Activated CD4-positive, alpha-beta T cell treated with anti-CD3 and anti-CD28 coated beads for 4 hours (primary cell): ENCODE results near the gene KRTAP17-1.
"Not testable (repeated sequence)": the region's sequence is repeated elsewhere in the genome, so short reads cannot be mapped to it uniquely, and the experiment has no call there.

ENCODE experiments used
- DNase-seq, 2 donors: peaks; one replicate each; pipeline ENCODE4 v3.0.0-alpha.2; 2020

The KRTAP17-1 gene

GRCh38 chr17:41301916-41302901 is 13.3 kb downstream of the KRTAP17-1 start, which contains the start of gene KRTAP29-1:
Gene KRTAP29-1, minus strand, starts transcription at chr17:41302851. Its CDS starts 0 bp downstream, at chr17:41302851.
- DNase-seq, result no peak

GRCh38 chr17:41301204-41301790 is 14.2 kb downstream of the KRTAP17-1 start:
- DNase-seq, result no peak

- DNase-seq, result no peak
Observed at GRCh38 chr17:41298458-41299135, 16.9 kb downstream of the KRTAP17-1 start.

- DNase-seq, result no peak
Observed at GRCh38 chr17:41296846-41297245, 18.7 kb downstream of the KRTAP17-1 start.

- DNase-seq, result no peak
Observed at GRCh38 chr17:41294016-41294415, 21.5 kb downstream of the KRTAP17-1 start.

- DNase-seq, result no peak
Observed at GRCh38 chr17:41287050-41287449, 28.5 kb downstream of the KRTAP17-1 start.

GRCh38 chr17:41284546-41284945 is 31.0 kb downstream of the KRTAP17-1 start:
- no peak for DNase-seq

GRCh38 chr17:41284043-41284442 is 31.5 kb downstream of the KRTAP17-1 start:
- no peak for DNase-seq

- no peak for DNase-seq
Observed at GRCh38 chr17:41278176-41278955, 37.1 kb downstream of the KRTAP17-1 start.

- DNase-seq, result not testable (repeated sequence)
Observed at GRCh38 chr17:41275648-41276190, 39.8 kb downstream of the KRTAP17-1 start, which contains the start of gene KRTAP9-7. Gene KRTAP9-7, plus strand, starts transcription at chr17:41275698. Its CDS starts 0 bp downstream, at chr17:41275698.

GRCh38 chr17:41271858-41272257 is 43.7 kb downstream of the KRTAP17-1 start:
- no peak for DNase-seq

GRCh38 chr17:41271323-41271722 is 44.2 kb downstream of the KRTAP17-1 start:
- DNase-seq, result not testable (repeated sequence)

- no peak for DNase-seq
Observed at GRCh38 chr17:41267711-41268110, 47.8 kb downstream of the KRTAP17-1 start.

GRCh38 chr17:41265078-41265477 is 50.4 kb downstream of the KRTAP17-1 start, which contains the start of gene KRTAP9-6:
Gene KRTAP9-6, plus strand, starts transcription at chr17:41265378. Its CDS starts 0 bp downstream, at chr17:41265378.
- DNase-seq, result no peak
